Body of pancreas (tissue), 4 donors: ENCODE data around the gene TLN1. TPM values are rescaled to one million over a fixed set of nuclear protein-coding genes. Genes with fewer than 3 reads are reported as not detected.

ENCODE experiments used
- ATAC-seq: fragments of 150-250 bp; one replicate; pipeline ENCODE4 v1.9.1; 2016
- DNase-seq, 4 donors: peaks; one replicate each; pipeline ENCODE4 v3.0.0-alpha.2; 2019
- H3K27ac ChIP-seq, 4 donors: fragments of 200-600 bp; sonication (generic); 1 replicate in 3 of 4; 2 replicates in 1 of 4; pipeline versions ENCODE4 v1.5.1 to v1.6.1; 2016 to 2019; ENCODE audit warnings: mild to moderate bottlenecking in 1 of 4, mixed read lengths in 1 of 4, moderate library complexity in 1 of 4
- H3K27me3 ChIP-seq, 2 donors: fragments of 200-600 bp; sonication (generic); one replicate each; pipeline ENCODE4 v1.6.0; 2016; ENCODE audit warnings: mild to moderate bottlenecking in 1 of 2
- H3K36me3 ChIP-seq, 2 donors: fragments of 200-600 bp; sonication (generic); replicated peaks in 1 of 2; 2 replicates each; pipeline ENCODE4 v1.5.1; 2016; ENCODE audit warnings: low read depth in 2 of 2; ENCODE audit not compliant: insufficient read depth in 1 of 2
- H3K4me1 ChIP-seq: fragments of 200-600 bp; sonication (generic); one replicate; pipeline ENCODE4 v1.6.0; 2016
- H3K4me3 ChIP-seq, 2 donors: fragments of 200-600 bp; sonication (generic); 1 replicate in 1 of 2; 2 replicates in 1 of 2; pipeline ENCODE4 v1.5.1; 2016 to 2019
- H3K9me3 ChIP-seq, 3 donors: fragments of 200-600 bp; sonication (generic); 1 replicate in 2 of 3; 2 replicates in 1 of 3; pipeline ENCODE4 v1.5.1; 2016
- CTCF ChIP-seq, 7 experiments: fragments of 450-650 bp in 4 of 7; fragments of 200-600 bp in 3 of 7; sonication (generic) in 3 of 7; IDR thresholded peaks; one replicate each; pipeline ENCODE4 v1.5.1; 2016 to 2019; ENCODE audit warnings: antibody characterized with exemption in 7 of 7
- POLR2A ChIP-seq, 3 donors: fragments of 450-650 bp; IDR thresholded peaks; one replicate each; pipeline ENCODE4 v1.6.1; 2016; ENCODE audit warnings: antibody characterized with exemption in 3 of 3, mild to moderate bottlenecking in 2 of 3
- WGBS, 2 donors: methylation state at CpG; one replicate each; pipeline ENCODE4 v1.1.5; 2017; 5-methylcytosine and 5-hydroxymethylcytosine counted together
- intact Hi-C: fragments of 100-400 bp; cut with DNase I; formaldehyde crosslinking; loops from one replicate; pipeline ENCODE4 v1.15.1; 2023
- total RNA-seq, 2 donors: library from RNA; depleted of rRNA; stranded (reverse); fragments of >200 nt; gene quantifications; one replicate each; pipeline ENCODE4 v1.1.0, GENCODE V29; 2016

TLN1 gene
- total RNA-seq, 2 donors from 2014 or later = 93.7 to 130 TPM

GRCh38 chr9:35691757-35692301, 40.2 kb downstream of the TLN1 start:
- DNase-seq (no peak), ATAC-seq (no peak)
- Histone ChIP-seq H3K36me3 (no peaks in the 10 kb centered on the region), H3K27ac (peak overlapping the region in 2 of 4 donors; percentile 82 to 90), H3K27me3 (no peaks in the 10 kb centered on the region), H3K4me3 (no peak overlapping the region), H3K4me1 (peaks cover 32% of the 10 kb centered on the region), H3K9me3 (no peaks in the 10 kb centered on the region)
- WGBS, 2 donors = 88% methylated on average over 13 of the region's 13 CpGs
- intact Hi-C loops = no loop called here
- no peak for TF ChIP-seq POLR2A (IDR thresholded peaks at IDR 0.05)
- TF ChIP-seq CTCF (IDR thresholded peaks at IDR 0.05) = no peak

- no peaks in the 10 kb centered on the region for H3K36me3 ChIP-seq
Observed at GRCh38 chr9:35691334-35691650, 40.7 kb downstream of the TLN1 start.

GRCh38 chr9:35690614-35691333, 41.2 kb downstream of the TLN1 start:
- TF ChIP-seq CTCF (IDR thresholded peaks at IDR 0.05) (no peak), POLR2A (IDR thresholded peaks at IDR 0.05) (peak in 2 of 3 donors; percentile 45 to 61)
- Histone ChIP-seq H3K27ac (peak overlapping the region; percentile 69 to 90 (median 82)), H3K4me3 (peak overlapping the region; percentile 86 to 88), H3K4me1 (peaks cover 21% of the 10 kb centered on the region), H3K36me3 (no peaks in the 10 kb centered on the region), H3K27me3 (no peaks in the 10 kb centered on the region), H3K9me3 (no peaks in the 10 kb centered on the region)
- ATAC-seq = peak; percentile 63
- intact Hi-C loops = no loop called here
- WGBS, 2 donors = 0 to 5% methylated on average over 38 to 49 of the region's 61 CpGs
- DNase-seq = peak; percentile 60 to 71 (median 69)

More at GRCh38 chr9:35691334-35691650, 40.7 kb downstream of the TLN1 start:
- Histone ChIP-seq H3K27ac (peak overlapping the region; percentile 69 to 90 (median 82)), H3K27me3 (no peaks in the 10 kb centered on the region), H3K9me3 (no peaks in the 10 kb centered on the region), H3K4me1 (peaks cover 27% of the 10 kb centered on the region), H3K4me3 (peak overlapping the region in 1 of 2 donors; percentile 86)
- TF ChIP-seq CTCF (IDR thresholded peaks at IDR 0.05) = no peak
- TF ChIP-seq POLR2A (IDR thresholded peaks at IDR 0.05) = no peak
- DNase-seq = no peak
- intact Hi-C loops = no loop called here
- WGBS, 2 donors = 26 to 36% methylated on average over 9 to 10 of the region's 10 CpGs
- ATAC-seq = no peak

GRCh38 chr9:35690294-35690613, 41.7 kb downstream of the TLN1 start:
- intact Hi-C loops = no loop called here
- WGBS, 2 donors = 7% methylated on average over 21 of the region's 21 CpGs; no CpG with 5 or more reads in 1 of the 2 donors
- DNase-seq = no peak
- no peak for TF ChIP-seq POLR2A (IDR thresholded peaks at IDR 0.05)
- TF ChIP-seq CTCF (IDR thresholded peaks at IDR 0.05) = no peak
- Histone ChIP-seq H3K27me3 (no peaks in the 10 kb centered on the region), H3K4me1 (peaks cover 16% of the 10 kb centered on the region), H3K36me3 (no peaks in the 10 kb centered on the region), H3K9me3 (no peaks in the 10 kb centered on the region), H3K27ac (peak overlapping the region; percentile 69 to 90 (median 82)), H3K4me3 (peak overlapping the region; percentile 86 to 88)
- ATAC-seq = no peak
